Lung (tissue), 12 donors: ENCODE measurements around the gene PHB1. TPM values are rescaled to one million over a fixed set of nuclear protein-coding genes. Genes with fewer than 3 reads are reported as not detected.

ENCODE experiments used
- ATAC-seq: fragments of 200-7000 bp; cut with Tn5 transposase; one replicate; pipeline ENCODE4 v1.9.1; 2020; ENCODE audit warnings: moderate number of reproducible peaks; ENCODE audit not compliant: insufficient read depth, low FRiP score
- DNase-seq, 3 donors: peaks; one replicate each; pipeline ENCODE4 v3.0.0-alpha.2; 2013 to 2017
- H3K27ac ChIP-seq, 2 donors: one replicate each; pipeline ENCODE4 v1.5.1; 2013; ENCODE audit warnings: mild to moderate bottlenecking in 2 of 2, moderate library complexity in 2 of 2, control low read depth in 1 of 2, inconsistent platforms in 1 of 2, low read depth in 1 of 2, low read length in 1 of 2
- H3K27me3 ChIP-seq, 3 donors: one replicate each; pipeline ENCODE4 v1.5.1; 2013; ENCODE audit warnings: low read length in 2 of 3; ENCODE audit not compliant: control insufficient read depth in 3 of 3, insufficient read depth in 3 of 3
- H3K36me3 ChIP-seq, 4 donors: one replicate each; pipeline ENCODE4 v1.5.1; 2013; ENCODE audit warnings: low read length in 4 of 4, mild to moderate bottlenecking in 1 of 4, moderate library complexity in 1 of 4; ENCODE audit not compliant: control insufficient read depth in 4 of 4, insufficient read depth in 4 of 4
- H3K4me1 ChIP-seq, 5 donors: one replicate each; pipeline ENCODE4 v1.5.1; 2013; ENCODE audit warnings: low read length in 5 of 5, mild to moderate bottlenecking in 2 of 5, moderate library complexity in 1 of 5; ENCODE audit not compliant: control insufficient read depth in 5 of 5, insufficient read depth in 5 of 5
- H3K4me3 ChIP-seq: one replicate; pipeline ENCODE4 v1.5.1; 2013; ENCODE audit warnings: mild to moderate bottlenecking, control low read depth, moderate library complexity
- H3K9ac ChIP-seq, 2 donors: one replicate each; pipeline ENCODE4 v1.5.1; 2013; ENCODE audit warnings: low read length in 2 of 2, control low read depth in 1 of 2; ENCODE audit not compliant: insufficient read depth in 1 of 2
- H3K9me3 ChIP-seq, 4 donors: one replicate each; pipeline ENCODE4 v1.5.1; 2013; ENCODE audit warnings: low read length in 3 of 4, mild to moderate bottlenecking in 1 of 4, moderate library complexity in 1 of 4; ENCODE audit not compliant: control insufficient read depth in 4 of 4, insufficient read depth in 3 of 4
- CTCF ChIP-seq: IDR thresholded peaks from 2 replicates; pipeline ENCODE4 v1.5.1; 2012; ENCODE audit warnings: mild to moderate bottlenecking; ENCODE audit errors: control extremely low read depth, extremely low read depth
- WGBS, 2 donors: extraction: QIAGEN DNeasy Blood & Tissue Kit; methylation state at CpG; one replicate each; pipeline ENCODE4 v1.1.7; 2013; 5-methylcytosine and 5-hydroxymethylcytosine counted together
- polyA plus RNA-seq, 2 donors: library from polyadenylated mRNA; stranded (reverse); fragments of 200-250 nt; gene quantifications; one replicate each; pipeline ENCODE4 v1.2.1, GENCODE V29; 2013
- total RNA-seq, 2 donors: library from RNA; depleted of rRNA in 1 of 2; stranded (reverse); fragments of >200 nt in 1 of 2; gene quantifications; one replicate each; pipeline ENCODE4 v1.2.1, GENCODE V29; 2014 to 2021
- donor health status: control.
- donor health status: control.
- donor health status: Bipolar disorder and iron deficiency.
- donor health status: healthy.
- donor health status: DM: yes; HTN: yes; CAD: no.

Gene PHB1
- total and polyA plus RNA-seq, 4 donors: 51.2 to 209 (median 128) TPM

GRCh38 chr17:49461580-49461979 is 46.9 kb upstream of the PHB1 start:
- Histone ChIP-seq H3K27me3 (peaks cover 0 to 9% (median 0%) of the 10 kb centered on the region in 3 donors), H3K4me1 (peaks cover 0 to 18% (median 0%) of the 10 kb centered on the region in 5 donors), H3K4me3 (no peak overlapping the region), H3K27ac (no peak overlapping the region), H3K9ac (no peak overlapping the region), H3K9me3 (peaks cover 0 to 13% (median 3%) of the 10 kb centered on the region in 4 donors), H3K36me3 (no peaks in the 10 kb centered on the region)
- no peak for DNase-seq
- WGBS, 2 donors: 40 to 46% methylated on average over 2 of the region's 2 CpGs
- no peak for TF ChIP-seq CTCF
- no peak for ATAC-seq

GRCh38 chr17:49460401-49460800 is 45.7 kb upstream of the PHB1 start:
- Histone ChIP-seq H3K4me1 (peaks cover 0 to 17% (median 4%) of the 10 kb centered on the region in 5 donors), H3K27ac (no peak overlapping the region), H3K4me3 (no peak overlapping the region), H3K36me3 (no peaks in the 10 kb centered on the region), H3K27me3 (peaks cover 0 to 6% (median 0%) of the 10 kb centered on the region in 3 donors), H3K9me3 (peaks cover 0 to 13% (median 3%) of the 10 kb centered on the region in 4 donors), H3K9ac (no peak overlapping the region)
- TF ChIP-seq CTCF: no peak
- ATAC-seq: no peak
- 84 to 89% methylated on average over 7 of the region's 7 CpGs for WGBS, 2 donors
- no peak for DNase-seq

GRCh38 chr17:49459401-49459984 is 44.8 kb upstream of the PHB1 start:
- no peaks in the 10 kb centered on the region for H3K36me3 ChIP-seq
- H3K27ac ChIP-seq: no peak overlapping the region
- peaks cover 0 to 23% (median 4%) of the 10 kb centered on the region in 5 donors for H3K4me1 ChIP-seq
- DNase-seq: no peak
- H3K4me3 ChIP-seq: no peak overlapping the region
- H3K27me3 ChIP-seq: peaks cover 0 to 6% (median 0%) of the 10 kb centered on the region in 3 donors
- no peak for TF ChIP-seq CTCF
- ATAC-seq: no peak
- 49 to 66% methylated on average over 7 of the region's 7 CpGs for WGBS, 2 donors
- no peak overlapping the region for H3K9ac ChIP-seq
- peaks cover 0 to 9% (median 3%) of the 10 kb centered on the region in 4 donors for H3K9me3 ChIP-seq
